Measurements from ENCODE around the gene BCR. TPM values are rescaled to one million over a fixed set of nuclear protein-coding genes. Genes with fewer than 3 reads are reported as not detected.

The BCR gene
- polyA plus RNA-seq, 1 experiment = 21.4 TPM

GRCh38 chr22:23178512-23179254 lies 1.6 kb upstream of the BCR start:
- Histone ChIP-seq H3K9me3 (ENCODE audit: control insufficient read depth, insufficient read depth, low read length) (peaks cover 32% of the 10 kb centered on the region), H3K27me3 (ENCODE audit: control insufficient read depth, insufficient read depth, low read length) (no peaks in the 10 kb centered on the region), H3K4me3 (ENCODE audit: low read depth, low read length) (no peak overlapping the region), H3K27ac (ENCODE audit: low read depth, low read length) (peak overlapping the region; percentile 11)
- ChIA-PET POLR2A (interaction anchor here (2.7 kb wide), 1 partner anchor 103 kb away, joined by 7 read pairs; no protein-coding TSS in a partner anchor), CTCF (interaction anchor here (0.5 to 11.3 kb wide), 17 partner anchors 8 to 207 kb away, joined by 3 to 178 read pairs (median 6); no protein-coding TSS in a partner anchor)
- TF ChIP-seq CTCF (IDR thresholded peaks at IDR 0.05; ENCODE audit: low read depth, low read length) = peak; percentile 99
- no peak for DNase-seq (ENCODE audit: low read depth, low spot score)

DNA sequence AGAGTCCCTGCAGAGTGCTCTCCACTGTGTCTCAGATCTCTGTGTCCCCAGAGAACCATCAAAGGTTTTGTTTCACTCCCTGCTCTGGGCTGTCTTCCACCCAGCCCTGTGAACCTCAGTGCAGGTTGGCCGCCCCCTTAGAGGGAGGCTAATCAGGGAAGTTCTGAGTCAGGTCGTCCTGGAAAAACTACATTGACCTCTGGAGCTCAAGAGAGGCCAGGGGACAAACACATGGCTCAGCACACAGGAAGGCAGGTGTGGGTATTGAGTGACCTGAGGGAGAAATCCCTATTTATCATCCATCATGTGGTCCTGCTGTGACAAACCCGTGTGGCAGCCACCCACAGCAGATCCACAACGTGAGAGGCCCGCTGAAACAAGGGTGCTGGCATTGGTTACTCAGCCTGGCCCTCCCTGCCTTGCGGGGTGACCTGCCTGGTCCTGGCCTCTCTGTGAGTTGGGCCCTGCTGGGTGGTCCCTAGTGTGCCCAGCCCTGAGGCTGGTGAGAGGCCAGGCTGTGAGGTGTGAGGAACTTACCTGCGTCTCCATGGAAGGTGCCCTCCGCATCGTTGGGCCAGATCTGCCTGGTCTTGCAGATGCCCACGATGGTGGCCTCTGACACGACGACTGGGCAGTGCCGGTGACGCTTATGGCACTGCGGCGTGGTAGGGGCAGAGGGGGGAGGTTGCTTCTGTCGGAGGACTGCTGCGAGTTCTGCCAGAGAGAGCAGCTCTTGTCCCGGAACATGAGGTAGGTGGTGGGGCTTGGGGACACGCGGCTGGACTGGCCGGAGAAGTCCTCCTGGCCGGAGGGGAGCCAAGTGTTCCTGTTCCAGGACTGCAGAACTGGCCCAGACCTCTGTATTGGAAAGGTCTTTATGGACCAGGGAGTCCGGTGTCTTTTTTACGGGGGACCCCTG lies 669 bp upstream of the BCR start:
- POLR2A ChIA-PET = interaction anchor here (1.0 to 2.7 kb wide), 2 partner anchors 35 to 102 kb away, joined by 3 to 7 read pairs; partner anchors contain the start of gene RAB36
- no peak for TF ChIP-seq CTCF (IDR thresholded peaks at IDR 0.05; ENCODE audit: low read depth, low read length)
- peaks cover 32% of the 10 kb centered on the region for H3K9me3 ChIP-seq (ENCODE audit: control insufficient read depth, insufficient read depth, low read length)
- CTCF ChIA-PET = interaction anchor here (0.7 to 11.3 kb wide), 7 partner anchors 16 to 206 kb away, joined by 3 to 178 read pairs (median 12); no protein-coding TSS in a partner anchor
- DNase-seq (ENCODE audit: low read depth, low spot score) = no peak
- no peak overlapping the region for H3K27ac ChIP-seq (ENCODE audit: low read depth, low read length)
- H3K4me3 ChIP-seq (ENCODE audit: low read depth, low read length) = peak overlapping the region; percentile 83
- H3K27me3 ChIP-seq (ENCODE audit: control insufficient read depth, insufficient read depth, low read length) = no peaks in the 10 kb centered on the region

DNA sequence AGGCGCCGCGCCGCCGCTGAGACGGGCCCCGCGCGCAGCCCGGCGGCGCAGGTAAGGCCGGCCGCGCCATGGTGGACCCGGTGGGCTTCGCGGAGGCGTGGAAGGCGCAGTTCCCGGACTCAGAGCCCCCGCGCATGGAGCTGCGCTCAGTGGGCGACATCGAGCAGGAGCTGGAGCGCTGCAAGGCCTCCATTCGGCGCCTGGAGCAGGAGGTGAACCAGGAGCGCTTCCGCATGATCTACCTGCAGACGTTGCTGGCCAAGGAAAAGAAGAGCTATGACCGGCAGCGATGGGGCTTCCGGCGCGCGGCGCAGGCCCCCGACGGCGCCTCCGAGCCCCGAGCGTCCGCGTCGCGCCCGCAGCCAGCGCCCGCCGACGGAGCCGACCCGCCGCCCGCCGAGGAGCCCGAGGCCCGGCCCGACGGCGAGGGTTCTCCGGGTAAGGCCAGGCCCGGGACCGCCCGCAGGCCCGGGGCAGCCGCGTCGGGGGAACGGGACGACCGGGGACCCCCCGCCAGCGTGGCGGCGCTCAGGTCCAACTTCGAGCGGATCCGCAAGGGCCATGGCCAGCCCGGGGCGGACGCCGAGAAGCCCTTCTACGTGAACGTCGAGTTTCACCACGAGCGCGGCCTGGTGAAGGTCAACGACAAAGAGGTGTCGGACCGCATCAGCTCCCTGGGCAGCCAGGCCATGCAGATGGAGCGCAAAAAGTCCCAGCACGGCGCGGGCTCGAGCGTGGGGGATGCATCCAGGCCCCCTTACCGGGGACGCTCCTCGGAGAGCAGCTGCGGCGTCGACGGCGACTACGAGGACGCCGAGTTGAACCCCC lies 798 bp downstream of the BCR start:
- DNase-seq (ENCODE audit: low read depth, low spot score) = no peak
- TF ChIP-seq CTCF (IDR thresholded peaks at IDR 0.05; ENCODE audit: low read depth, low read length) = no peak
- H3K9me3 ChIP-seq (ENCODE audit: control insufficient read depth, insufficient read depth, low read length) = peaks cover 22% of the 10 kb centered on the region
- CTCF ChIA-PET = interaction anchor here (0.5 to 11.3 kb wide), 4 partner anchors 98 to 594 kb away, joined by 3 to 178 read pairs (median 50); no protein-coding TSS in a partner anchor
- no peaks in the 10 kb centered on the region for H3K27me3 ChIP-seq (ENCODE audit: control insufficient read depth, insufficient read depth, low read length)
- no peak overlapping the region for H3K27ac ChIP-seq (ENCODE audit: low read depth, low read length)
- POLR2A ChIA-PET = interaction anchor here (0.6 to 2.7 kb wide), 3 partner anchors 11 to 101 kb away, joined by 3 to 7 read pairs (median 4); partner anchors contain the start of gene RAB36
- H3K4me3 ChIP-seq (ENCODE audit: low read depth, low read length) = peak overlapping the region; percentile 83

GRCh38 chr22:23181721-23182308 lies 1.5 kb downstream of the BCR start:
- no peaks in the 10 kb centered on the region for H3K27me3 ChIP-seq (ENCODE audit: control insufficient read depth, insufficient read depth, low read length)
- DNase-seq (ENCODE audit: low read depth, low spot score) = no peak
- peak overlapping the region; percentile 83 for H3K4me3 ChIP-seq (ENCODE audit: low read depth, low read length)
- H3K27ac ChIP-seq (ENCODE audit: low read depth, low read length) = no peak overlapping the region
- POLR2A ChIA-PET = no interaction called here
- CTCF ChIA-PET = interaction anchor here (8.5 to 11.3 kb wide), 2 partner anchors 101 to 109 kb away, joined by 76 to 178 read pairs; no protein-coding TSS in a partner anchor
- TF ChIP-seq CTCF (IDR thresholded peaks at IDR 0.05; ENCODE audit: low read depth, low read length) = no peak
- H3K9me3 ChIP-seq (ENCODE audit: control insufficient read depth, insufficient read depth, low read length) = peaks cover 15% of the 10 kb centered on the region
